RPMI7951 (cell line): ENCODE data around the gene NR1H2. TPM values are rescaled to one million over a fixed set of nuclear protein-coding genes. Genes with fewer than 3 reads are reported as not detected.
A peak's percentile ranks its signal among the peaks of the same experiment; 100 is the strongest.
"Not testable (repeated sequence)": the region's sequence is repeated elsewhere in the genome, so short reads cannot be mapped to it uniquely, and the experiment has no call there.

Experiments
- DNase-seq: peaks from one replicate; pipeline ENCODE4 v3.0.0-alpha.2; 2012; ENCODE audit warnings: low read depth
- total RNA-seq: library from RNA; depleted of rRNA; stranded (reverse); fragments of >200 nt; shearing (Covaris generic); gene quantifications from 2 replicates; pipeline ENCODE4 v1.2.3, GENCODE V29; 2014; rRNA removed

Gene NR1H2
- 92.0 and 102 TPM in 2 replicates for total RNA-seq

DNA sequence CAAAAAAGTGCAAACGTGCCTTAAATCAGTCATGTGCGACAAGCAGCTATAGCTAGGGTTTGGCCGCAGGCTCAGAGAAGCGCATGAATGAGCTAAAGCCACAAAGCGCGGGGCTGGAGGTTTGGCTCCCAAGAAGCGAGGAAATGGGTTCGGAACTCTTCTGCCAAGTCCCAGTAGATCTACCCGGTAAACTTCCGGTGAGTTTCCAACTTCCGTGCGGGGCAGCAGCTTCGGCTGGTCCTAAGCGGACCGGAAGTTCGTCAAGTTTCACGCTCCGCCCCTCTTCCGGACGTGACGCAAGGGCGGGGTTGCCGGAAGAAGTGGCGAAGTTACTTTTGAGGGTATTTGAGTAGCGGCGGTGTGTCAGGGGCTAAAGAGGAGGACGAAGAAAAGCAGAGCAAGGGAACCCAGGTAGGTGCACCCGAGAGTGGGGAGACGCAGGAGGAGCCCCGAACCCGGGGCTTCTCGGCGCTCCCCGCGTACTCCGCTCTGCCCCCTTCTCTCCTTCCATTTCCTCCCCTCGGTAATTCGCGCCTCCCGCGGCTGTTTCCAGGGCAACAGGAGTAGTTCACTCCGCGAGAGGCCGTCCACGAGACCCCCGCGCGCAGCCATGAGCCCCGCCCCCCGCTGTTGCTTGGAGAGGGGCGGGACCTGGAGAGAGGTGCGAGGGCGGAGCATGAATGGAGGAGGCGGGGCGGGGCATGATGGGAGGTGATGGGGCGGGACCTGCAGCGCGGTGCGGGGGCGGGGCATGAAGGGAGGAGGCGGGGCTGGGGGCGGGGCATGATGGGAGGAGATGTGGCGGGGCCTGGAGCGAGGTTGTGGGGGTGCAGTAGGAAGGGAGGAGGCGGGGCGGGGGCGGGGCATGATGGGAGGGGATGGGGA lies at the start of gene NR1H2:
TSS of gene NR1H2 (plus strand) at position 292 of the 885 bp plus-strand sequence. CDS start 1,149 bp downstream, outside the sequence.
- peak; percentile 97 for DNase-seq

DNA sequence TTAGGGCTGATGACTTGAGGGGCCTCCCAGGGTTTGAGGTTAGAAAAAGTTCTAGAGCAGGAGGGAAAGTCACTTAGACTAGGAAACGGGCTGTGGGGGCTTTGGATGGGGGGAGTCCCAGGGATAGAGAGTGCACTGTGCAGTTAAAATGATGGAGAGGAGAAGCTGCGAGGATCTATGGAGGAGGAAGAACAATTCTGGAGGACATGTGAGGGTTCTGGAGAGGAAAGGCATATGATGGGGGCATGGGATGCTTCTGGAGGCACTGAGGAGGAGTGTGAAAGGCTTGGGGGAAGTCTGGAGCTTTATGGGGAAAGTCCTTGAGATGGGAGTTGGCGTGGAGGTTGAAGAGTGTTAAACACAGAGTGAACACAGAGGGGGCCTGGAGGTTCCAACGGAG lies 49.2 kb upstream of the NR1H2 start:
- no peak for DNase-seq

DNA sequence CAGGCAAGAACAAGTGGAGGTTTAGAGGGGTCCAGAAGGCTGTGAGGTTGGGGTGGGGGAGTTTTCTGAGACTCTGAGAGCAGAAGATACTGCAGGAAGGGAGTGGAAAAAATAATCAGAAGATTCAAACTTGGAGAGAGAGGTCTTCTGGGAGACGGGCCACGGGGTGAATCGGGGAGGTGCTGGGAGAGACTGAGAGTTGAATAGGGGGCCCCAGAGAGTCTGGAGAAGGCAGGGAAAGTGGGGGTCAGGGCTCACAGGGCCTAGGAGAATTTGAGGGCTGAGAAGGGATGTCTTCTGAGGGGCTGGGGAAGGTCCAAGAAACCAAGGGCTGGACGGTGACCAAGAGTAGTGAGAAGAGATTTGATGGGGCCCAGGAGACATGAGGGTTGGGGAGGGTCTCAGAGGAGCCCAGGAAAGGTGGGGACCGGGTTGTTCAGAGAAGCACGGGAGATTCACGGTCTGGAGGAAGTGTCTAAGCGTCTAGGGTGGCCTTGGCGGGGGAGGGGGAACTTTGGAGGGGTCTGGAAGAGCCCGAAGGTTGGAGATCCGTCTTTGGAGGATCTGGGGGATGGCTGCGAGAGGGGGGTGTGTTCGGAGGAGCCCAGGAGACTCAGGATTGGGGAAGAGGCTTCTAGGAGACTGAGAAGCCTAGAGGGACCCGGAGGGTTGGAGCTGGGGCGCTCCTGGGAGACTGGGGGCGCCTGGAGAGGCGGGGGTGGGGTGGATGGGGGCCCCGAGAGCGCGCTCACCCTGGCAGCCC lies 48.6 kb upstream of the NR1H2 start:
- DNase-seq = no peak

DNA sequence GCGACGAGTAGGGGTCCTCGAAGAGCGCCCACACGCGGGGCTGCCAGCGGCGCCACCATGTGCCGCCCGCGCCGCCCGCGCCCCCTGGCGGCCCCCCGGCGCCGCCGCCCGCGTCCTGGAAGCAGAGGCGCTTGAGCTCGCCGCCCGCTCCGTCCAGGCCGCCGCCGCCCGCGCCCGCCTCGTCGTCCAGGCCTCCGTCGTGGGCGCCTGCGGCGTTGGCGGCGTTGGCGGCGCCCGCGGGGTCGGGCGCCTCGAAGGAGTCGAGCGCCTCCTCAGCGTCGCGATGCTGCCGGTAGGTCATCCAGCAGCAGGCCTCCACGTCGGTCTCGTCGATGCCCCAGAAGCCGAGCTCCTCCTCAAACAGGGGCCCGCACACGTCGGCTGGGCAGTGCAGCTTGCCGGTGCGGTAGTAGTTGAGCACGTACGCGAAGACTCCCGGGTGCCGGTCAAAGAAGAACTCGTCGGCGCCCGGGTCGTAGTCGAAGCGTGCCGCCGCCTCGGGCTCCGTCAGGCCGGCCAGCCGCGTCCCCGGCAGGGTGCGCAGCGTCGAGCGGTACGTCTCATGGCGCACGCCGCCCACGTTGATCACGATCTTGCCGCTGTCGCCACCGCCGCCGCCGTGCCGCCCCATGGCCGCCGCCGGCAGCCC lies 47.9 kb upstream of the NR1H2 start:
- no peak for DNase-seq

DNA sequence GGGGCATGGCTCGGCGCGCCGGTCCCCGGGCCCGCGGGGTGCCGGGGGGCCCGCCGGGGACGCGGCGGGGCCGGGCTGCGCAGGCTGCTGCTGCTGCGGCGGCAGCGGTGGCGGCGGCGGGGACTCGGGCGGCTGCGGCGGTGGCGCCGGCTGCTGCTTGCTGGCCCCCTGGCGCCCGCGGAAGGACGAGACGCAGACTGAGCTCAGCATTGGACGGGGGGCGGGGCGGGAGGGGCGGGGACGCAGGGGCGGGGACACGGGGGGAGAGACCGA lies 47.4 kb upstream of the NR1H2 start:
- DNase-seq = no peak

DNA sequence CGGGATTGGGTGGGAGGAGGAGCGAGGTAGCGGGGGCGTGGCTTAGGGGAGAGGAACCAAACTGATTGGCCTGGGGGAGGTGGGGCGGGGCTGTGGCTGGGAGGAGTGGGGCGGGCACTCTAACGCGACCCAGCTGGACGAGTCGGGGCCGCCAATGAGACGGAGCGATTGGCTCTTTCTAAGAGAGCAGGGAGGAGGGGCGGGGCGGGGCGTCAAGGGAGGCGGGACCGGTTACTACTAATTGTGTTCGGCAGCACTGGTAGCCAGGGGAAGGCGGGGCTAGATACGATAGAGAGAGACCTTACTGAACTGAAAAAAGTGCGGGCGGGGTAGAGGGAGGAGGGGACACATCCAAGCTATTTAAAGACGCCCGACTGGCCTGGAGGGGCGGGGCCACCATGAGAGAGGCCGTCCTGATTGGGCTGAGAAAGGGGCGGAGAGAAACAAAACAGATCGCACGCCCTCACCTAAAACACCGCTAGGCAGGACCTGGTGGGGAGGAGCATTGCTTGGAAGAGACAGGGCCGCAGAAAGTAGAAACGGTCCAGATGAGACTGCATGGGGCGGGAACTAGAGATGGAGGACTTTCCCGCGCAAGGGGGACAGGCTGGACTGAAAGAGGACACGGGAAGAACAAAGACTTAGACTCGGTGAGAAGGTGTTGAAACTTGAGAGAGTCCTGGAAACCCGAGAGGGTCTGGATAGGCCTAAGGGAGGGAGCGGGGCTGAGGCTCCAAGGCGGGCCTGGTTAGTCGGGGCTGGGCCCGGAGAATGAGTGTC lies 46.9 kb upstream of the NR1H2 start, which contains the start of gene KCNC3:
TSS of gene KCNC3 (minus strand) at position 232 of the 780 bp plus-strand sequence. CDS start 295 bp downstream, outside the sequence.
- DNase-seq = peak; percentile 99

DNA sequence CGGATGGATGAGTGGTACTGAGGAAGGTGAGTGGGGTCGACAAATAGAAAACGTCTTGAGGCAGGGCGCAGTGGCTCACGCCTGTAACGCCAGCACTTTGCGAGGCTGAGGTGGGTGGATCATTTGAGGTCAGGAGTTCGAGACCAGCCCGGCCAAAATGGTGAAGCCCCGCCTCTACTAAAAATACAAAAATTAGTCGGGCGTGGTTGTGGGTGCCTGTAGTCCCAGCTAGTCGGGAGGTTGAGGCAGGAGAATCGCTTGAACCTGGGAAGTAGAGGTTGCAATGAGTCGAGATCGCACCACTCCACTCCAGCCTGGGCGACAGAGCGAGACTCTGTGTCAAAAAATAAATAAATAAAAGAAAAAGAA lies 46.3 kb upstream of the NR1H2 start:
- DNase-seq = not testable (repeated sequence)

DNA sequence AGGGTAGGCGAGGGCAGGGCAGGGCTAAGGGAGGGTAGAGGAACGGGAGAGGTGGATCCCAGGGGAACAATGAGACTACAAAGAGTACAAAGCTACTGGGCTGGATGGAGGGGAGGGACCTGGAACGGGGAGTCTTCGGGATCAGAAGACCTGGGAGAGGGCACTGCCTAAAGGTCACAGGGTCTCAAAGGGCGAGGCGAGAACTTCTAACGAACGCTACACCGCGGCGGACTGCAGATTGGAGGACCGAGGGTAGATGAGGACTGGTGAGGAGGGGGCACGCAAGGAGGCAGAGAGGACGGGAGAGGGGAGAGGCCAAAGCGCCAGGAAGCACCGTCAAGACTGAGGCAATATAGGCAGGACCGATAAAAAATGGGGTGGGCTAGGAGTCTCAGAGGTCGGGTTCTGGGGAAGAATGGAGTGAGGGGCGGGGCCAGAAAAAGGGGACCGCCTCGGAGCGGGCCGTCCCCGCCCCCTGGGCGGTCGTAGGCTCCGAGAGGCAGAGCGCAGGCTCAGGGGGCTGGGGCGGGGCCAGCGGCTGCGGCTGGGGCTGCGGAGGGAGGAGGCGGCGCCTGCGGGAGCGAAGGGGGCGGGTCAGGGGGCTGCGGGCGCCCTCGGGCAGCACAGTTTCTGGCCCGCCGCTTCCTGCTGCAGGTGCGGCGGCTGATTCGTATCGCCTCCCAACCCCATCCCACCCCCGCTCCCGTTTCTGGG lies 45.7 kb upstream of the NR1H2 start:
- peak; percentile 69 for DNase-seq

DNA sequence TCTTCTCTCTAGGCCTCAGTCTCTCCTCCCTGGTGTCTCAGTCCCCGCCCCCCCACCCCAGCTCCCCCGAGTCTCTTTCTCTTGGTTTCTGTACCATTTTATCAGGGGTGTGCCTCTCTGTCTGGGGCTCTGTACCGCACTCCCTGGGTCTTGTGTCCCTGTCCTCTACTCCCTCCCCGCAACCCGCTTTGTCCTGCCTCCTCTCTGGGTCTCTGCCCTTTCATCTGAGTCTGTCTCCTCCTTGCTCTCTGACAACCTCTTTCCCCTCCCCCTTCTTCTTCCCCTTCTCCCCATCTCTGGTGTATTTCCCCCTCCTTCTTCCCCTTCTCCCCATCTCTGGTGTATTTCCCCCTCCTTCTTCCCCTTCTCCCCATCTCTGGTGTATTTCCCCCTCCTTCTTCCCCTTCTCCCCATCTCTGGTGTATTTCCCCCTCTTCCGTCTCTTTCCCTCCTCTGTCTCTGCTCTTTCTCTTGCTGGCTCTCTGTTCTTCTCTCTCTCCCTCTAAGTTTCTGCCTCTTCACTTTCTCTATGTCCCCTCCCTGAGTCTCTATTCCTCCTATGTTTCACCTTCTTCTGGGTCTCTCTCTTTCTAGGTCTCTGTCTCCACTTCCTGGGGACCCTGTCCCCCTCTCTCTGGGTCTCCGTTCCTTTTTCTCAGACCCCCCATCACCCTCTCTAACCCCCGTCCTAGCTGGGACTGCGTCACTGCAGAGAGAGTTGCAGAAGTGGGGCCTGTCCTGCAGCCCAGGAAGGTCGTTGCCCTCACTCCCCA lies 44.9 kb upstream of the NR1H2 start:
- no peak for DNase-seq

DNA sequence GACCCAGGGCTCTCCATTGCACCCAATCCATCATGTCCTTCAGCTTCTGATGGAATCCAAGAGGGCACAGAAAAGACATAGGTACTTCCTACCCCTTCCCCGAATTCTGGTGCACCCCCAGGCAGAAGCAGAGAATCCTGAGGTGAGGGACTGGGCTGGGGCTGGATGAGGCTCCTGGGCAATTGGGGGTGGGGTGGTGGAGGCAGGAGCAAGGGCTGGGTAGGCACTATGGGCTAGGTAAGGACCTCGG lies 44.3 kb upstream of the NR1H2 start:
- DNase-seq = no peak

DNA sequence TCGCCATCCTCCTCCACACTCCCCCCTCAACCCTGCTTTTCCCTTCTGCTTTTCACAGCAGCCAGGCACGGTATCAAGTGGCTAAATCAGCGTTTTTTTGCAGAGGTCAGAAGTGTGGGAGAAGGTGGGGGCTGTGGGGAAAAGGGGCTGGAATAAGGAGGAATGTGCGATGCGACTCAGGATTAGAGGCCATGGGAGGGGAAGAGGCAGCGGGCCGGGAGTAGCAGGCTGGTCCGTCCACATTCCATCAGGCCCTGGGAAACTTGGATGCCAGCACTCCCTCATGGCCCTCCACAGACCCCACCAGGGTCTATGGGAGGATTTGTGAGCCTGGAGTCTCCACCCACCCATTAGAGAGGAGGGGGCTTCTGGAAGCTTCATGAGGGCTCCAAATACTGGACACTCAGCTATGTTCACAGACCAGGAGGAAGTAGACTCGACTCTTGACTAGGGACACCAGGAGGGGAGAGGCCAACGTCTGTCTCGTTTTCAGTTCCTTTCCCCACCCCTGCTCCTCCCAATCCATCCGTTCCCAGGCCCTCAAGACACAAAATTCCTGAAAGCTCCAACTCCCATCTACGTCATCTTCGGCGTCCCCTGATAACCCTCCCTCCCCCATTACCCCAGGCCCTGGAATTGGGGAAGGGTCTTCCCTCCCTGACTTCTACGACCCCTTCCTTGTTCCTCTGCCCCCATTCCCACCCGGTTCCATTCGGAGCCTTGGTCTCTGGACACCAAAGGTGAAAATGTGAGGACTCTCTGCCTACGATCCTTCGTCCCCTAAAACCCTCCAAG lies 43.8 kb upstream of the NR1H2 start:
- no peak for DNase-seq

DNA sequence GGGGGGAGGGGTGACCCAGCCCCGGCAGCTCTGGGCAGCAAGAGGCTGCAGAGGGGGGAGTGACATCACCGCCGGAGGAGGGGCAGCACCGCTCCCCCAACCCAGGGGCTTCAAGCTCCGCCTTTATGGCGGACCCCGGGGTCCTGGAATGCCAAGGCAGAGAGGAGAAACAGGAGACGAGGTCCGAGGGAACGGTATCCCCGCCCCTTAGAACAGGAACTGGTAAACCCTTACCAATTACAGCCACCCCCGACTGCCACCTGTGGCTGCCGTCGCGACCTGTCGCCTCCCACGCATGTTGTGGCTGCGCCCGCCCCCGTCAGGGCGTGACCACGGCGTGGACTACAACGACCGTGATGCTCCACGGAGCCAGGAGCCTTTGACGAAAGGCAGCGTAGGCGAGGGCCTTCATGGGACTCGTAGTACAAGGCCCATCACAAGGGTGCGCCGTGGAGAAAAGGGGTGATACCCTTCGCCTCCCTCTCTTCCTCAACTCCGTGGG lies 43.0 kb upstream of the NR1H2 start:
- DNase-seq = peak; percentile 88

DNA sequence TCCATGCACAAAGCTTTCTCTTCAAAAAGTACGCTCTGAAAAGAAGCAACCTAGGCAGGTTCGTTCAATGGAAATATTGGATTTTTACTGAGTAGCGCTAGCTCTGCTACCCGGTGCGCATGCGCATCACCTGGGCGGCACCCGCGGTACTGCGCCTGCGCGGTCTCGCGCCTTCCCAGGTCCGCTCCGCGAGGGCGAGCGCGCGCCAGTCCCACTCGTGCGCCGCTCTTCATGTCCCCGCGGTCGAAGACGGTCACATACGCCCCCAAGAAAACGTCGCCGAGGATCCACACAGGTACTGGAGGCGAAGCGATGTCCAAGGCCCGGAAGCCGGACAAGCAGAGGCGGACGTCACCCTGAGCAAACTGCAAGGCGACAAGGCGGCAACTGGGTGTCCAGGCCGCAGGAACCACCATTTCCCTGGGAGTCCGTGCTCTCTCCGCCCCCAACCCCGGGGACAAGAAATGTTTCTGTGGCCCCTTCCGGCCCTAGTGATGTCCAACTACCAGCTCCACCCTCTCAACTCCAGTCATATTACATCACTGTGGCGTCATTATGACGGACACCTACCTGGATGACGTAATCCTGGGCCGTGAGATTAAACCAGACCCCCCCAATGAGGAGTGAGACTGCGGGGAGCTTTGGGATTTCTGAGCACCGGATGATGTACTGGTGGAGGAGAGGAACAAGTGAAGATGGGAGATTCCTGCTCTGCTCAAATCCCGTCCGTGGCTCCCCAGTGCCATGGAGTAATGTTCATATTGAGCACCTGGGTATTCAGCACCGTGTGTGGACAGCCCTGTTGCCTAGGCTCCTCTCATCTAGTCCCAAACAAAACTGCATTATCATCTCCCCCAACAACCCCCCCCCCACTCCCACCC lies 42.3 kb upstream of the NR1H2 start:
- DNase-seq = peak; percentile 68

DNA sequence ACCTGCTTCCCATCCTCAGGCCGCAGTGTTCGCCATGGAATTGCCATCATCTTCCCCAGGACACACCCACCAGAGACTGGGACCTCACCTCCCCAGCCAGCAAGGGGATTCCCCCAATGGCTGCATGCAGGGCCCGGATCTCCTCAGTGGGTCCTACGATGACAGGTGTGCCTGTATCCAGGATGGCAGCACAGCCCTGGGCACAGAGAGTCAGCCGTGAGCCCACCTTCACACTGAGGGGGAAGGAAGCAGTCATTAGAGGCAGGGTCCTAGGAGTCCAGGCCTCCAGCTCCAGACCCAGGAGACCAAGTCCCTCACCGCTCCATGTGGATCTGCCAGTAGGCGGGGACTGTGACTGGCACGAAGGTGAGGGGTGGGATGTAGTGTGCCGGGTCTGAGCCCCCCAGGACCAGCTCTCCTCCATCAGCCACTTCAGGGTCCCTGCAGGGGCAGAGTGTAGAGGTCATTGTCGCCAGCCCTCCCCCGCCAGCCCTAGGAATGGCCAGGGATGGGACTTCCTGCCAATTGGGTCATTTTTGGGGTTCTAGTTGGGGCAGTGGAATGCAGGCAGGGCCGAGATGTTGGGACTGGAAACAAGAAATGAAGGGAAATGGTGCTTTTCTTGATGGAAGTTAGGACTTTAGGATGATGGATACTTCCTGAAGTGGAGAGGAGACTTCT lies 41.4 kb upstream of the NR1H2 start:
- DNase-seq = no peak

DNA sequence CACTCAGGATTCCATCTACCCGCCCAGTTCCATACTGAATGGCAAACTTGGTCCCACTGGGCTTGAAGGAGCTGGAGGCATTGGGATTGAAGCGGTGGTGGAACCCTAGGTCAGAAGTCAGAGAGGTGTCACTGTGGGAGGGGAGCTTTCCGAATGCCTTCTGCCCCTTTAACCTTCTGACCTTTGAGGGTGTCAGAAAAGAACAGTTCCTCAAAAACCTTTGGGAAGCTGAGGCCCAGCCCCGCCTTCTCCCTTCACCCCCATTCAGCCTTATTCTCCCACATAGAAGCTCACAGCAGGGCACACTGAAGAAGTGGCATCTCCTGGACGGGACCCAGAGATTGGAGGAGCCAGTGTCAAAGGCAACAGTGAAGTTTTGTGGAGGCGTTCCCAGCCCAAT lies 39.2 kb upstream of the NR1H2 start:
- not testable (repeated sequence) for DNase-seq

DNA sequence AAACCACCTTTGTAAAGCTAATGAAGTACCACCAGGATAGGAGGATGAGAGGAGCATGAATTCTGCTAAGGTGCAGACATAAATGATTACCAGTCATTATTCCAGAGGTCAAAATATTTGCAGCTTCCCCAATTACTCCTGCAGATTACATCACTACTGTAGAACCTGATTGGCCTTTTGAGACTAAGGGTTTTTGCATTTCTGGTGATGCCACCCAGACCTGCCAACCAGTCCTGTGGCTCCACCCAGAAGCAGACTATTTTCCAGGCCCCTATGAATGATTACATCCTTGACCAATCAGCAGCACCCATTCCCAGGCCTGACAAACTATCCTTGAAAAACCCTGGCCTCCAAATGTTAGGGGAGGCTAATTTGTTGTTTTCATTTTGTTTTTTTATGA lies 35.9 kb upstream of the NR1H2 start:
- no peak for DNase-seq

DNA sequence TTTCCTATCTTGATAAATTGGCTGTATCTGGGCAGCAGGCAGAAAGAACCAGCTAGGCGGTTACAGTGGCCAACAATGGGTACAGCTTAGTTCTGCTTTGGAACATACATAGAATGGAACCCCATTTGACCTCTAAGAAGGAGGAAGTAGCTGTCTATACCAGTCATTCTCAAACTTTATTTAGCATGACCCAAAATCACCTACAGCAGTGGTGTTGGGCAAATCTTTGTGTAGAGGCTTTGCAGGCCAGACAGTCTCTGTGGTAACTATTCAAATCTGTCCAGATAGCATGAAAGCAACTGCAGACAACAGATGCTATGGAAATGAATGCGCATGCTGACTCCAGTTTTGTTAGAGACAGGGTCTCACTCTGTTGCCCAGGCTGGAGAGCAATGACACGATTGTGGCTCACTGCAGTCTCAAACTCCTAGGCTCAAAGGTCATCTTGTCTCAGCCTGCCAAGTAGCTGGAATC lies 35.1 kb upstream of the NR1H2 start:
- no peak for DNase-seq
